CD14-positive monocyte (primary cell): ENCODE results near the gene DLG1. TPM values are rescaled to one million over a fixed set of nuclear protein-coding genes. Genes with fewer than 3 reads are reported as not detected.

Source experiments
- DNase-seq, 3 donors: peaks; one replicate each; pipeline ENCODE4 v3.0.0-alpha.2; 2011 to 2022
- H2AFZ ChIP-seq: 2 replicates; pipeline ENCODE4 v1.6.0; 2012; ENCODE audit warnings: mild to moderate bottlenecking, low read depth, low read length, inconsistent platforms; ENCODE audit not compliant: insufficient read depth, poor library complexity, severe bottlenecking
- H3K27ac ChIP-seq, 2 donors: 1 replicate in 1 of 2; 2 replicates in 1 of 2; pipeline ENCODE4 v1.5.1; 2012 to 2013; ENCODE audit warnings: low read length in 2 of 2, control low read depth in 1 of 2, inconsistent platforms in 1 of 2, low read depth in 1 of 2, mild to moderate bottlenecking in 1 of 2
- H3K27me3 ChIP-seq, 2 donors: one replicate each; pipeline versions ENCODE4 v1.6.0 to v1.6.1; 2011 to 2013; ENCODE audit warnings: low read length in 2 of 2; ENCODE audit not compliant: control insufficient read depth in 2 of 2, insufficient read depth in 2 of 2
- H3K36me3 ChIP-seq, 2 donors: replicated peaks in 1 of 2; 1 replicate in 1 of 2; 2 replicates in 1 of 2; pipeline versions ENCODE4 v1.5.1 to v1.6.1; 2012 to 2013; ENCODE audit warnings: low read length in 2 of 2, control low read depth in 1 of 2, inconsistent platforms in 1 of 2, mild to moderate bottlenecking in 1 of 2; ENCODE audit not compliant: insufficient read depth in 2 of 2, control insufficient read depth in 1 of 2
- H3K4me1 ChIP-seq, 2 donors: 1 replicate in 1 of 2; 2 replicates in 1 of 2; pipeline versions ENCODE4 v1.5.1 to v1.6.1; 2012 to 2013; ENCODE audit warnings: low read length in 2 of 2, control low read depth in 1 of 2, inconsistent platforms in 1 of 2, mild to moderate bottlenecking in 1 of 2, moderate library complexity in 1 of 2; ENCODE audit not compliant: insufficient read depth in 2 of 2, control insufficient read depth in 1 of 2
- H3K4me2 ChIP-seq: replicated peaks from 2 replicates; pipeline ENCODE3; 2012; ENCODE audit warnings: low read length, moderate library complexity, mild to moderate bottlenecking; ENCODE audit not compliant: poor library complexity, severe bottlenecking; ENCODE audit errors: extremely low read depth
- H3K4me3 ChIP-seq, 3 experiments: fragments of 200-600 bp in 1 of 3; sonication (generic) in 1 of 3; replicated peaks in 1 of 3; 1 replicate in 2 of 3; 2 replicates in 1 of 3; pipeline ENCODE4 v1.5.1; 2011 to 2013; ENCODE audit warnings: low read length in 3 of 3, mild to moderate bottlenecking in 3 of 3, control low read depth in 2 of 3, low read depth in 2 of 3, inconsistent platforms in 1 of 3, moderate library complexity in 1 of 3
- H3K79me2 ChIP-seq: 2 replicates; pipeline ENCODE4 v1.6.0; 2012; ENCODE audit warnings: mild to moderate bottlenecking, control low read depth, inconsistent platforms, low read length, moderate library complexity; ENCODE audit not compliant: insufficient read depth
- H3K9ac ChIP-seq: 2 replicates; pipeline ENCODE4 v1.6.0; 2017; ENCODE audit warnings: low read length, mild to moderate bottlenecking; ENCODE audit not compliant: insufficient read depth, poor library complexity, severe bottlenecking
- H3K9me3 ChIP-seq, 2 donors: replicated peaks in 1 of 2; 1 replicate in 1 of 2; 2 replicates in 1 of 2; pipeline versions ENCODE4 v1.5.1 to v1.6.1; 2012 to 2013; ENCODE audit warnings: low read length in 2 of 2, control low read depth in 1 of 2; ENCODE audit not compliant: control insufficient read depth in 1 of 2, insufficient read depth in 1 of 2
- H4K20me1 ChIP-seq: 2 replicates; pipeline ENCODE4 v1.6.0; 2012; ENCODE audit warnings: mild to moderate bottlenecking, low read length, control low read depth, moderate library complexity; ENCODE audit not compliant: insufficient read depth
- H3K27ac Mint-ChIP-seq, 7 donors: one replicate each; pipeline ENCODE4 v1.8.0; 2020; ENCODE audit warnings: mild to moderate bottlenecking in 7 of 7, mixed read lengths in 7 of 7, moderate library complexity in 6 of 7, inconsistent platforms in 2 of 7
- H3K27me3 Mint-ChIP-seq, 3 donors: one replicate each; pipeline ENCODE4 v1.8.0; 2021 to 2022; ENCODE audit warnings: low read depth in 3 of 3, mild to moderate bottlenecking in 3 of 3, mixed read lengths in 3 of 3, moderate library complexity in 3 of 3, inconsistent platforms in 1 of 3
- H3K36me3 Mint-ChIP-seq, 2 donors: one replicate each; pipeline ENCODE4 v1.8.0; 2020; ENCODE audit warnings: mixed read lengths in 2 of 2, inconsistent platforms in 1 of 2, mild to moderate bottlenecking in 1 of 2
- H3K4me1 Mint-ChIP-seq: one replicate; pipeline ENCODE4 v1.8.0; 2020; ENCODE audit warnings: mild to moderate bottlenecking, mixed read lengths
- H3K4me3 Mint-ChIP-seq, 2 donors: one replicate each; pipeline ENCODE4 v1.8.0; 2020; ENCODE audit warnings: mild to moderate bottlenecking in 2 of 2, mixed read lengths in 2 of 2, moderate library complexity in 1 of 2
- H3K9me3 Mint-ChIP-seq, 7 donors: one replicate each; pipeline ENCODE4 v1.8.0; 2020 to 2022; ENCODE audit warnings: mixed read lengths in 7 of 7, mild to moderate bottlenecking in 6 of 7, moderate library complexity in 6 of 7, inconsistent platforms in 2 of 7
- WGBS: methylation state at CpG from one replicate; pipeline ENCODE4 v1.1.5; 2013; ENCODE audit warnings: missing lambda C conversion rate; ENCODE audit not compliant: insufficient coverage; 5-methylcytosine and 5-hydroxymethylcytosine counted together
- intact Hi-C, 2 donors: fragments of 100-400 bp; cut with micrococcal nuclease; formaldehyde crosslinking; loops; one replicate each; pipeline versions ENCODE4 v1.15.0 to v1.15.1; 2023
- polyA plus RNA-seq, 3 donors: library from polyadenylated mRNA; depleted of rRNA in 1 of 3; unstranded in 2 of 3; stranded (reverse) in 1 of 3; fragments of 300-500 nt in 2 of 3; fragments of >200 nt in 1 of 3; fragmentation: Illumina TruSeq in 2 of 3; gene quantifications; 1 replicate in 2 of 3; 2 replicates in 1 of 3; pipeline ENCODE4 v1.2.3, GENCODE V29; 2012 to 2021
- TF ChIP-seq, protein P1 (sequence below): fragments of 200-600 bp; IDR thresholded peaks from one replicate; pipeline ENCODE4 v1.8.0; 2022; ENCODE audit warnings: antibody characterized with exemption, mild to moderate bottlenecking

The DLG1 gene
- polyA plus RNA-seq, 3 donors = 6.5 to 21.9 (median 10.2) TPM

- peaks cover 0 to 12% of the 10 kb centered on the region in 2 donors for H3K27me3 ChIP-seq
- Mint-ChIP-seq H3K4me1 (peaks cover 39% of the 10 kb centered on the region), H3K4me3 (peak overlapping the region; percentile 84 to 87), H3K9me3 (peaks cover 0 to 7% (median 0%) of the 10 kb centered on the region in 7 donors), H3K27ac (peak overlapping the region in 5 of 7 donors; percentile 6 to 78 (median 42)), H3K27me3 (peaks cover 19 to 46% (median 34%) of the 10 kb centered on the region in 3 donors), H3K36me3 (peaks cover 0 to 4% of the 10 kb centered on the region in 2 donors)
- intact Hi-C loops = loop anchor here in 1 of 2 donors (1.0 kb wide), 1 partner anchor 26 kb away; no protein-coding TSS in a partner anchor
- H3K9me3 ChIP-seq = no peaks in the 10 kb centered on the region
- 70% methylated on average over 18 of the region's 22 CpGs for WGBS
- H3K36me3 ChIP-seq = no peaks in the 10 kb centered on the region
- no peaks in the 10 kb centered on the region for H3K79me2 ChIP-seq
- H3K27ac ChIP-seq = no peak overlapping the region
- peak overlapping the region; percentile 40 to 78 (median 45) for H3K4me3 ChIP-seq
- TF ChIP-seq, protein P1, sequence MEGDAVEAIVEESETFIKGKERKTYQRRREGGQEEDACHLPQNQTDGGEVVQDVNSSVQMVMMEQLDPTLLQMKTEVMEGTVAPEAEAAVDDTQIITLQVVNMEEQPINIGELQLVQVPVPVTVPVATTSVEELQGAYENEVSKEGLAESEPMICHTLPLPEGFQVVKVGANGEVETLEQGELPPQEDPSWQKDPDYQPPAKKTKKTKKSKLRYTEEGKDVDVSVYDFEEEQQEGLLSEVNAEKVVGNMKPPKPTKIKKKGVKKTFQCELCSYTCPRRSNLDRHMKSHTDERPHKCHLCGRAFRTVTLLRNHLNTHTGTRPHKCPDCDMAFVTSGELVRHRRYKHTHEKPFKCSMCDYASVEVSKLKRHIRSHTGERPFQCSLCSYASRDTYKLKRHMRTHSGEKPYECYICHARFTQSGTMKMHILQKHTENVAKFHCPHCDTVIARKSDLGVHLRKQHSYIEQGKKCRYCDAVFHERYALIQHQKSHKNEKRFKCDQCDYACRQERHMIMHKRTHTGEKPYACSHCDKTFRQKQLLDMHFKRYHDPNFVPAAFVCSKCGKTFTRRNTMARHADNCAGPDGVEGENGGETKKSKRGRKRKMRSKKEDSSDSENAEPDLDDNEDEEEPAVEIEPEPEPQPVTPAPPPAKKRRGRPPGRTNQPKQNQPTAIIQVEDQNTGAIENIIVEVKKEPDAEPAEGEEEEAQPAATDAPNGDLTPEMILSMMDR = no peak
- peak overlapping the region; percentile 71 for H2AFZ ChIP-seq
- DNase-seq = peak in 1 of 3 donors; percentile 24
- H3K4me2 ChIP-seq = peak overlapping the region; percentile 82
- peak overlapping the region; percentile 62 for H3K9ac ChIP-seq
- H4K20me1 ChIP-seq = no peaks in the 10 kb centered on the region
- H3K4me1 ChIP-seq = peaks cover 42 to 54% of the 10 kb centered on the region in 2 donors
Observed at GRCh38 chr3:197027896-197028727, 270.3 kb downstream of the DLG1 start.

GRCh38 chr3:197027151-197027895 lies 271.1 kb downstream of the DLG1 start:
- TF ChIP-seq, protein P1 = no peak
- Mint-ChIP-seq H3K27me3 (peaks cover 25 to 53% (median 38%) of the 10 kb centered on the region in 3 donors), H3K4me3 (no peak overlapping the region), H3K27ac (no peak overlapping the region), H3K36me3 (peaks cover 0 to 4% of the 10 kb centered on the region in 2 donors), H3K9me3 (peaks cover 0 to 6% (median 0%) of the 10 kb centered on the region in 7 donors), H3K4me1 (peaks cover 44% of the 10 kb centered on the region)
- no peak overlapping the region for H3K27ac ChIP-seq
- H3K9me3 ChIP-seq = no peaks in the 10 kb centered on the region
- H3K79me2 ChIP-seq = no peaks in the 10 kb centered on the region
- WGBS = 97% methylated on average over 25 of the region's 29 CpGs
- intact Hi-C loops = no loop called here
- H2AFZ ChIP-seq = no peak overlapping the region
- H4K20me1 ChIP-seq = no peaks in the 10 kb centered on the region
- no peak overlapping the region for H3K4me3 ChIP-seq
- H3K9ac ChIP-seq = no peak overlapping the region
- peaks cover 0 to 14% of the 10 kb centered on the region in 2 donors for H3K27me3 ChIP-seq
- peaks cover 47 to 60% of the 10 kb centered on the region in 2 donors for H3K4me1 ChIP-seq
- DNase-seq = peak in 1 of 3 donors; percentile 3
- H3K36me3 ChIP-seq = no peaks in the 10 kb centered on the region
- H3K4me2 ChIP-seq = no peak overlapping the region
